Measurements from ENCODE around the gene ASPG.
A peak's percentile ranks its signal among the peaks of the same experiment; 100 is the strongest.

ASPG gene

DNA sequence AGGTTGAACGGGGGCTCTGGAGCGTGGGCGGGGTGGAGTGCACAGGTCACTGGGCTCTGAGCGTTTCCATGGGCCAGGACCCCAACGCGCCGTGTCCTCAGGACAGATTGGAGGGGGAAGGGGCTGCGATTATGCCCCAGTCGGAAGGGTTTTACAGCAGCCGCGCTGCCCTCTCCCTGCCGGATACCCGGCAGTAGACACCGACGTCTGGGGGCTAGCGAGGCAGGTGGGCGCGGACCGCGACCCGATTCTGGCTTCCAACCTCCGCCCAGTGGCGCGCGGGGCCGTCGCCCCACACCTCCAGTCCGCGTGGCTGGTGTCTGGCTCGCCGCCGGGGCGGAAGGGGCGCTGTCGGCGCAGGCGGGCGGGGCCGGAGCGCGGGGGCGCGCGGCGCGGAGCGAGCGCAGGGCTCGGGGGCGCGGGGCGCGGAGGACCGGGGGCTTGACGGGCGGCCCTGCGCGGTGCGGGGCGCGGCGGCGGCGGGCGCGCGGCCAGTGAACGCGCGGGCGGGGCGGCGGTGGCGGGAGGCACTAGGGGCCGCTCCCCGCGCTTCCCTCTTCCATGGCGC is 50.5 kb downstream of the ASPG start:
- no peak for DNase-seq (ENCODE audit: low spot score)

DNA sequence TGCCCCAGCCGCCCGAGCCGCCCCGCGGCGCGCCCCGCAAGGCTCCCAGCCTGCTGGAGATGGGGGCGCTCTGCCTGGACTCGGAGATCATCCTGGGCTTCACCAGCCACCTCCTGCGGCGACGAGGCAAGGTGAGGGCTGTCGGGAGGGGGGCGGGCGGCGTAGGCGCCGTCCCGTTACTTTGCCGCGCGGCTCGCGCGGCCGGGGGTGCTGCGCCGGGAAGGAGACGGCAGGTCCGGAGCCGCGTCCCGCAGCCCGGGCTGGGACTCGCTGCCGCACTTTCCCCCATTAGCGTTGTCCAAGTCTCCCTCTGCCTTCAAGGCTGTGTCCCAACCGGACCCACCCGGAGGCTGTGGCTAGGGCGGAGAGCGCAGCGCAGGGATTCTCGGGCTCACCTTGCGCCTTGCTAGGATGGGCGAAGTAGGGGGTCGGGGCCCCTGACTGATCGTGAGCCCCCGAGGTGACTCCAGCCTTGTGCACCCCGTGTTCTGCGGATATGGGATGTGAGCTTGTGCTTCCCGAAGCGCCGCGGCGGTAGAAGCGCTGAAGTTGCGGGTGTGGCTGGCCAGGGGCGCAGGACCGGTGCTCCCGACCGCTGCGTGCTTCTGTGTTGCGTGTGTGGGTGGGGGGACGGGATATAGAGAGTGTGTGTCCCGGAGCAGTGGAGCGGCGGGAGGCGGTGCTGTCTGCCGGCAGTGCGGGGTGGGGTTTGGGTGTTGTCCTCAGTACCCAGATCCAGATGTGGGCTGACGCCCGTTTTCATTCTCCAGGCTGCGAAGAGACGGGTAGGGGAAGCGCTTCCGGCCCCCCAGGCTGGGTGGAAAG is 51.2 kb downstream of the ASPG start:
- DNase-seq (ENCODE audit: low spot score), result no peak

- DNase-seq (ENCODE audit: low spot score), result peak; percentile 27
These were observed 52.0 kb downstream of the ASPG start for GRCh38 chr14:104137297-104138097.

DNA sequence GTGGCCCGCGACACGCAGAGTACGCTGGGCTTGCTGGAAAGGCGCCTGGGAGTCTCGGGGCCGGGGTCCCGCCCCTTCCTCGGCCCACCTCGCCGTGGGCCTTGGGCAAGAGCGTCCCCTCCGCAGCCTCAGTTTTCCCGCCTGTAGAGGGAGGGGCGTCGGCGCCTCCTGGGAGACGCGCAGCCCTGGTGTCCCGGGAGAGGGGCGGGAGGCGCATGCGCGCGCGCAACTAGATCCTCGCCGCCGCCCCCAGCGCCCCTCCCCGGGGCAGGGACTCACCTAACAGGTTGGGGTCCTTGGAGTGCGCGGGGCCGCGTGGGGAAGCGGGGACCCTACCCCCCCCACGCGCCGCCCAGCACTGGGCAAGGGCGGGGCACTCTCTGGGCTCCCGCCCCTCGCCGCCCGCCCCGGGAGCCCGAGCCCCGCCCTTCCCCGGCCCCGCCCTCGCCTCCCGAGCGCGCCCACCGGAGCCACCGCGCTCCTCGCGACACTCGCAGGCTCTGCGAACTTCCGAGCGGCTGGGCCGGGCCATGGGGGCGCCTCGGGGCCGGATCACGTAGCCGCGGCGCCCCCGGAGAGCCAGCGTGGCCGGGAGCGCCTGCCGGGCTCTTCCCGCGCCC is 52.7 kb downstream of the ASPG start, which contains the start of gene KIF26A:
TSS of gene KIF26A (plus strand) at position 490 of the 620 bp plus-strand sequence. CDS start 136 bp downstream, outside the sequence.
- DNase-seq (ENCODE audit: low spot score), result peak; percentile 28

DNA sequence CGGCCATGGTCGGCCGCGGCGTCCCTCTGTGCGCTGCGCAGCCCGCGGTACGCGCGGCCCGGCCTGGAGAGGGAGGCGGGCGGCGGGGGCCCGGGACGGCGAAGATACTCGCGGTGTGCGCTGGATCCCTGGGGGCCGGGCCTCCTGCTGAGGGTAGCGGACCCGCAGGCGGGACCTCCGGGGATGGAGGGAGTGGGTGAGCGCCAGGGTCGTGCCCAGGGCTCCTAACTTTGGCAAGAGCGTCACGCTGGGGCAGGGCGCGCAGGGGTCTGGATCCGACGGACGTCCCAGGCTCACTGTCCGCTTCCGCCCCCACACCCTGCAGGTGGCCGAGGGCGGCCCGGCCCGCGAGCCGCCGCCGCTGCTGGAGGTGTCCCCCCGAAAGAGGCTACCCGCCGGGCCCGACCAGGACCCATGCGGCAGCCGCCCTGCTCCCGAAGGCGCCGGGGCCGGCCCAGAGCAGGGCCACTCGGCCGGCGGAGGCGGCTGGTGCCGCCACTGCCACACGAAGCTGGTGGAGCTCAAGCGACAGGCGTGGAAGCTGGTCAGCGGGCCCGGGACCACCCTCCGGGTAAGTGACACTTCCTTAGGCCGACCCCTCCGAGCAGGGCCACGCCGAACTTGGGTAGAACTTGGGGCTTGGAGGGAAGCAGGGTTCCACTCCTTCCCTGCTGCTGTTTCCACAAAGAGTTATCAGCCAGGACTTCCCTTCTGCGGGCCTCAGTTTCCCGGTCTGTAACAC is 53.4 kb downstream of the ASPG start:
- DNase-seq (ENCODE audit: low spot score), result no peak

DNA sequence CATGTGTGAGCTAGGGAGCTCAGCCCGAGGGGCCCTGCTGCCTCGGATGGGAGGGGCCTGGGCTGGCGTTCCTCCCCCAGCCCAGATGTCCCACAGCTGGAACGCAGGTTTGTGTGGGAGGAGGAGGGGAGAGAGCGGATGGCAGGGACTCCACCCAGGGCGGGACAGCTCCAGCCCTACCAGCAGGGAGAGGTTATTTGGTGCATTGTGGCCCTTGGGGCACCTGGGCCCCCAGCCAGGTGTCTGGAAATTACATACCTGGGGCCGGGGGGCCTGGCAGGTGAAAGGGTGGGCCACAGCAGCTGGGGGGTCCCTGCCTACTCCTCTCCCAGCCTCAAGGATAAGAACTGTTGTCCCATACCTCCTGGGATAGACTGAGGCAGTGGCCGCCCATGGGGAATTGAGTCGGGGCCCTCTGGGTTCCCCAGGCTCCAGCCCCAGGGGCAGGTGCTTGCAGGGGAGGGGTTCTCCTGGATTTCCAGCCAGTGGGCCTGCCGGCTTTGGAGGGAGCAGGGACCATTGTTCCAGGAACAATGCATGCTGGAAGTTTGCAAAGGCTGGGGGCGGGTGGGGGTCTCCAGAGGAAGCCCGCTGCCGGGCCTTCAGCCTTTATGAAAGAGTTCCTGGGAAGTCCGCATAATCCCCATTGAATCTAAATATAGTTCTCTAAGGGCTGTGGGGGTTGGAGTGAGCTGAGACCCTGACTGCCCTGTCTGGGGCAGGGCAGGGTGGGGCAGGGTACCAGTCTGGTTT is 54.1 kb downstream of the ASPG start:
- no peak for DNase-seq (ENCODE audit: low spot score)

- no peak for DNase-seq (ENCODE audit: low spot score)
These were observed 54.6 kb downstream of the ASPG start for GRCh38 chr14:104140213-104140462.

DNA sequence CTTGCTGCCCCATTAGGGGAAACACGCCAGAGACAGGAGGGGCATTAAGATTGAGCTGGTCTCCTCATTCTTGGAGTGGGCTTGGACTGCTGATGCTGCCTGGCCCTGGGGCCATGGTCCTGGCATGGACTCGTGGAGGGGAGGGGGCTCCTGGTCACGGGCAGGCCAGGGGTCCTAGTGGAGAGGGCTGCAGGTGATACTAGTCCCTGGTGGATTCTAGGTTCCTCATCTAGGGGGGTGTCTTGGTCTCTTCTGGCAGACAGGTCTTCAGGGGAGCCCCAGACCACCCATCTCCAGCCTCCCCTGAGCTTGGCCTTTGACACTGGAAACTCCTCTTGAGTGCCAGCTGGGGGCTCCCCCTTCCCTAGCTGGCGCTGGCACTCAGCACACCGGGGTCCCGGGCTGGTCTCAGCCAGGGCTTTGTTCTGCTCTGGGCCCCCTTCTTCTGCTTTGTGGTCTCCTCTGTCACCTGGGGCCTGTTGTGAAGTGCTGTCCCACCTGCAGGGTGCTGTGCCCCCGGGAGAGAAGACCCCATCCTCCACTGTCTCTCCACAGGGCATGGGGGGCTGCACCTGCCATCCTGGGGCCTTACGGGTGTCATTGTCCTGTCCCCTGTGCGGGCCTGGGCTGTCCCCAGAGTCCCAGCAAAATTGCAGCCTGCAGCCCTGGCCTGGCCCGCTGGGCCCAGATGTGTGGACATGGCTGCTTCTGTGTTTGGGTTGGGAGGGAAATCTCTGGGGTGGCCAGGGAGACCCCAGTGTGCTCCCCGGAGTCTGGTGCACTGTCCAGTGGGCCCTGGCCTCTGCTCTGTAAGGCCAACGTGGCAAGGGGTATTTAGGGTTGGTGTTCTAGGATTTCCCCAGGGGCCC is 55.2 kb downstream of the ASPG start:
- no peak for DNase-seq (ENCODE audit: low spot score)

DNA sequence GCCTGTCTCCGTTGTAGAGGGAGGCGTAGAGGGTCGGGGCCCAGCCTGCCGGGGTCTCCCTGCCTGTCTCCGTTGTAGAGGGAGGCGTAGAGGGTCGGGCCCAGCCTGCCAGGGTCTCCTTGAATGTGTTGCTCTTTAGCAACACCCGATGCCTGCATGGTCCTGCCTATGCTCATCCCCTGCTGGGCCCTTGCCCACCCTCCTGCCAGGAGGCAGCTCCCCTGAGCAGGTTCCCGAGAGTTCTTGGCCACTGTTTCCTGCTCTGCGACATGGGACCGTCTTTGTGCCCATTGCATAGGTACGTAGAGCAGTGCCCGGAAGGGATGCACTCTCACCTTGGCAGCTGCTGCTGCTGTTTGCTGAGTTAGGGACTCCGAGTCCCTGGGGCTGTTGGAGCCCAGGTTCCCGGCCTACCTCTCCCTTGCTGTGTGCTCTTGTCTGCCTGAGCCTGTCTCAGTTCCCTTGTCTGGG is 56.2 kb downstream of the ASPG start:
- DNase-seq (ENCODE audit: low spot score), result no peak

DNA sequence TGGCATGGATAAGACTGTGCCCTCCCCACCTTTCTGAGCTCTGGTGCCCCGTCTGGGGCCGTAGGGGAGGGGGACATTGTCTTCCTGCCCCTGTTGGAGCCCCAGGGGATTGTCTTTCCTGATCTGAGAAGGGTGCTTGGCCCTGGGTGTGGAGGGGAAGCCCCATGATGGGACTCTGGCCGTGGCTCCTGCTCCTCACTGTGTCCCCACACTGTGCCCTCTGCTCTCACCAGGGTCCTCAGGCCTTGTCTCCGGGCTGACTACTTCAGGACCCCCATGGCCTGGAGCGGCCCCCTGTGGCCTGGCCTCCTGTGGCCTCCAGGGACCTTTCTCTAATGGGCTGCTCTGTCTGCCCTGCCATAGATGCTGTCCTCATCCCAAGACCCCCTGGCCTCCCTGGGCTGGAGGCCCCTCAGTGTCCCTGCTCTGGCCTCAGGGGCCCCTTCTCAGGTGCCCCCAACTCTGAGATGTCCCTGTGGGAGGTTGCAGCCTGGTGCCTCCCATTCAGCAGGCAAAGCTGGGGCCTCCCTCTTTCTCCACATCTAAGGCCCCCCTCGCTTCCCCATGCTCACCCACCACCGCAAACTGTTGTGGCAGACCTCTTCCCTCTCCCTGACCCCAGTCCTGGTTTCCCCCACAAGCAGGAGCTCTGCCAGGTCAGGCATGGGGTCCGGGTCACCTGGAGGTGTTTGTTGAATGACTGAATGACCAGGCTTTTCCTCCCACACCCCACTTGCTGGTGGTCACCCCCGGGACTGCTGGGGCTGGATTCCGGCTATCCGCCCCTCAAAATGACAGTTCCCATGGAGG is 56.8 kb downstream of the ASPG start:
- no peak for DNase-seq (ENCODE audit: low spot score)

GRCh38 chr14:104142946-104143470 is 57.5 kb downstream of the ASPG start:
- DNase-seq (ENCODE audit: low spot score), result no peak

- DNase-seq (ENCODE audit: low spot score), result no peak
These were observed 58.3 kb downstream of the ASPG start for GRCh38 chr14:104143521-104144452.

- no peak for DNase-seq (ENCODE audit: low spot score)
These were observed 58.9 kb downstream of the ASPG start for GRCh38 chr14:104144453-104144790.

DNA sequence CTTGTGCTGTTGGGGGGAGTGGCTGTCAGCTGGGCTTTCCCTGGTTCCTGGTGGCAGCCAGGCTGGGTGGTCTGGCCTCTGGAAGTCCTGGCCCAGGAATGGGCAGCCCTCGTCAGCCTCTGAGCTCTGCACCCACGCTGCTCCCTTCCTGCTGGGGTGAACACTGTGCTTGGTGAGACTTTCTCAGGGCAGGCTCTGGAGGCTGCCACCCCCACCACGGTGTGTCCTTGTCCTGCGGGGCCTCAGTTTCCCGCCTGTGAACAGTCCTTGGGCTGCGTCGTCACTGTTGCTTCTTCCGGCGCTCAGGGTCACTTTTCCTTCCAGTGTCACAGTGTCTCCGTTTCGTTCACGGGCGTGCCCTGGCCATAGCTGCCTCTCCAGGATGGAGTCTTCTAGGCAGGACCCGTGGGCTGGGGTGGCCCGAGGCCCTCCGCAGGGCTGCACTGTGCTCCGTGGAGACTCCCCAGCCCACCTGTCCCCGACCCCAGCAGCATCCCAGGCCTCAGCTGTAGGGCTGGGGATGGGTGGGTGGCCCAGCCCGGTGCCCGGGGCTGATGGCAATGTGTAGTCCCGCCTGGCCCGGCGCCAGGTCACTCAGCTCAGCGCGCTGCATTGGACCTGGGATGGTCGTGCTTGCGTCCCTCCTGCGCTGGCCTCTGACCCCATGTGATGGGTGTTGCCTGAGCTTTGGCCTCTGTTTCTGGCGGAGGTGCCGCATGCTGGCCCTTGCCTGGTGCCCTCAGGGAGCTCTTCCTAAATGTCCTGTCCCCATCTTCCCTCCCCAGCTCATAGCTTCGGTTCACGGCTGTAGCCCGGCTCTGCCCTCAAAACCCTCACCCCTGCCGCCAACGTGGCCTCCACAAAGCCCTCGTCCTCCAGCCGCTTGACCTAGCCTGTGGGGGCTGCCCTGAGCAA is 59.7 kb downstream of the ASPG start:
- no peak for DNase-seq (ENCODE audit: low spot score)

GRCh38 chr14:104145826-104146601 is 60.5 kb downstream of the ASPG start:
- no peak for DNase-seq (ENCODE audit: low spot score)
